ENCODE data around the gene PARD3. TPM values are rescaled to one million over a fixed set of nuclear protein-coding genes. Genes with fewer than 3 reads are reported as not detected.

Gene PARD3
- total RNA-seq, 4 donors from 2014 or later, result 42.6 to 63.6 (median 55.2) TPM

- H3K36me3 ChIP-seq, result no peaks in the 10 kb centered on the region
- H3K9me3 ChIP-seq, result no peaks in the 10 kb centered on the region
- 100% methylated on average over 2 of the region's 2 CpGs for WGBS, 2 donors
Observed at GRCh38 chr10:34570887-34571286, 244.2 kb downstream of the PARD3 start.

DNA sequence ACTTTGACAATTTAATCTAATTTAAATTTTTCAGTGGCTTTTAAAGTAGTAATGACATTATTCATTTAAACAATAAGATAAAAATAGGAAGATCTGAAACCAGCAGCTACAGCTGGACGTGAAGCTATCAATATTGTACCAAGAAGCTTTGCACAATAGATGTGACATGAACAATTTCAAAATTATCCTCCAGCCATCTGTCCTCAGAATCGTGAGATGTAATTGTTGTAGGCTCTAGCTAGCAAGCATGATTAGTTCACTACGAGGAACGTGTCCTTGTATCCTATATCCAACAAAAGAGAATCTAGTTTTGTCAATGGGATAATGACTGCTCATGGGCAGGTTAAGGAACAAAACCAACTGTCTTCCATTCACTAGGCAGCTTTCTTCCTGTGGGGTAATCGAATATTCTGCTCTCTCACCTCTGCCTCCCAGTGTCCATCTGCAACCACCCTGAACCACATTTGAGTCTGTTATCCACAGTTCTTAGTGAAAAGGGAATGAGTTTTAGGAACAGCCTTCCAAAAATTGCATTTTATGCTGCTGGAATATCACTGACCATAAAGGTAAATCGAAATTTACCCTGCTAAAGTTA lies 247.3 kb downstream of the PARD3 start:
- TF ChIP-seq POLR2A (IDR thresholded peaks at IDR 0.05) (no peak), EP300 (IDR thresholded peaks at IDR 0.05) (no peak)
- TF ChIP-seq, protein P1, sequence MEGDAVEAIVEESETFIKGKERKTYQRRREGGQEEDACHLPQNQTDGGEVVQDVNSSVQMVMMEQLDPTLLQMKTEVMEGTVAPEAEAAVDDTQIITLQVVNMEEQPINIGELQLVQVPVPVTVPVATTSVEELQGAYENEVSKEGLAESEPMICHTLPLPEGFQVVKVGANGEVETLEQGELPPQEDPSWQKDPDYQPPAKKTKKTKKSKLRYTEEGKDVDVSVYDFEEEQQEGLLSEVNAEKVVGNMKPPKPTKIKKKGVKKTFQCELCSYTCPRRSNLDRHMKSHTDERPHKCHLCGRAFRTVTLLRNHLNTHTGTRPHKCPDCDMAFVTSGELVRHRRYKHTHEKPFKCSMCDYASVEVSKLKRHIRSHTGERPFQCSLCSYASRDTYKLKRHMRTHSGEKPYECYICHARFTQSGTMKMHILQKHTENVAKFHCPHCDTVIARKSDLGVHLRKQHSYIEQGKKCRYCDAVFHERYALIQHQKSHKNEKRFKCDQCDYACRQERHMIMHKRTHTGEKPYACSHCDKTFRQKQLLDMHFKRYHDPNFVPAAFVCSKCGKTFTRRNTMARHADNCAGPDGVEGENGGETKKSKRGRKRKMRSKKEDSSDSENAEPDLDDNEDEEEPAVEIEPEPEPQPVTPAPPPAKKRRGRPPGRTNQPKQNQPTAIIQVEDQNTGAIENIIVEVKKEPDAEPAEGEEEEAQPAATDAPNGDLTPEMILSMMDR (IDR thresholded peaks at IDR 0.05), result no peak
- no peak overlapping the region for H3K27ac ChIP-seq
- no peaks in the 10 kb centered on the region for H3K36me3 ChIP-seq
- peaks cover 0 to 10% (median 2%) of the 10 kb centered on the region in 4 donors for H3K4me1 ChIP-seq
- no peaks in the 10 kb centered on the region for H3K9me3 ChIP-seq
- DNase-seq (ENCODE audit: low spot score in 2 of 2), result no peak
- 84% methylated on average over 6 of the region's 6 CpGs for WGBS, 2 donors
- H3K4me3 ChIP-seq, result no peak overlapping the region
- no peaks in the 10 kb centered on the region for H3K27me3 ChIP-seq

More at GRCh38 chr10:34570887-34571286, 244.2 kb downstream of the PARD3 start:
- DNase-seq (ENCODE audit: low spot score in 2 of 2), result no peak
- Histone ChIP-seq H3K4me3 (no peak overlapping the region), H3K4me1 (peaks cover 0 to 21% (median 2%) of the 10 kb centered on the region in 4 donors), H3K27me3 (no peaks in the 10 kb centered on the region), H3K27ac (no peak overlapping the region)
- no peak for TF ChIP-seq EP300 (IDR thresholded peaks at IDR 0.05)
- TF ChIP-seq, protein P1 (IDR thresholded peaks at IDR 0.05), result no peak
- TF ChIP-seq POLR2A (IDR thresholded peaks at IDR 0.05), result no peak

- H3K9me3 ChIP-seq, result no peaks in the 10 kb centered on the region
- DNase-seq (ENCODE audit: low spot score in 2 of 2), result no peak
- no peaks in the 10 kb centered on the region for H3K36me3 ChIP-seq
- H3K27me3 ChIP-seq, result no peaks in the 10 kb centered on the region
- H3K27ac ChIP-seq, result no peak overlapping the region
- TF ChIP-seq EP300 (IDR thresholded peaks at IDR 0.05) (no peak), POLR2A (IDR thresholded peaks at IDR 0.05) (no peak)
- TF ChIP-seq, protein P1 (IDR thresholded peaks at IDR 0.05), result no peak
- 22 to 23% methylated on average over 3 of the region's 3 CpGs for WGBS, 2 donors
- peaks cover 0 to 10% (median 2%) of the 10 kb centered on the region in 4 donors for H3K4me1 ChIP-seq
- H3K4me3 ChIP-seq, result no peak overlapping the region
Observed at GRCh38 chr10:34565934-34566333, 249.2 kb downstream of the PARD3 start.

- H3K4me3 ChIP-seq, result no peak overlapping the region
- no peaks in the 10 kb centered on the region for H3K9me3 ChIP-seq
- H3K4me1 ChIP-seq, result no peaks in the 10 kb centered on the region
- no peaks in the 10 kb centered on the region for H3K36me3 ChIP-seq
- no peak overlapping the region for H3K27ac ChIP-seq
- 89 to 91% methylated on average over 3 of the region's 3 CpGs for WGBS, 2 donors
- no peak for DNase-seq (ENCODE audit: low spot score in 2 of 2)
- no peaks in the 10 kb centered on the region for H3K27me3 ChIP-seq
- no peak for TF ChIP-seq POLR2A (IDR thresholded peaks at IDR 0.05)
- TF ChIP-seq, protein P1 (IDR thresholded peaks at IDR 0.05), result no peak
- no peak for TF ChIP-seq EP300 (IDR thresholded peaks at IDR 0.05)
Observed at GRCh38 chr10:34558093-34558583, 257.0 kb downstream of the PARD3 start.

- TF ChIP-seq, protein P1 (IDR thresholded peaks at IDR 0.05), result no peak
- TF ChIP-seq POLR2A (IDR thresholded peaks at IDR 0.05), result no peak
- TF ChIP-seq EP300 (IDR thresholded peaks at IDR 0.05), result no peak
- no peak overlapping the region for H3K27ac ChIP-seq
Observed at GRCh38 chr10:34557173-34557572, 257.9 kb downstream of the PARD3 start.

More at GRCh38 chr10:34557173-34557572, 257.9 kb downstream of the PARD3 start:
- whole genome bisulfite sequencing, 2 donors, result 93 to 96% methylated on average over 6 of the region's 6 CpGs
- Histone ChIP-seq H3K9me3 (no peaks in the 10 kb centered on the region), H3K36me3 (no peaks in the 10 kb centered on the region), H3K4me1 (no peaks in the 10 kb centered on the region), H3K27me3 (no peaks in the 10 kb centered on the region), H3K4me3 (no peak overlapping the region)
- no peak for DNase-seq (ENCODE audit: low spot score in 2 of 2)
